GM21423 (cell line): Measurements from ENCODE around the gene EEF1AKMT4.

Source experiments
- ATAC-seq: cut with Tn5 transposase; IDR thresholded peaks from one replicate; pipeline ENCODE4 v1.9.1; 2021; ENCODE audit warnings: mild to moderate bottlenecking, moderate library complexity; ENCODE audit not compliant: unreplicated experiment

The EEF1AKMT4 gene

GRCh38 chr3:184249412-184250166 is at the start of gene EEF1AKMT4:
TSS of gene EEF1AKMT4 (plus strand) at chr3:184249672. CDS start at chr3:184249695, 23 bp downstream.
- peak; percentile 89 for ATAC-seq

- no peak for ATAC-seq
Measured at GRCh38 chr3:184200825-184201224, 48.6 kb upstream of the EEF1AKMT4 start.

GRCh38 chr3:184203526-184203925 is 45.9 kb upstream of the EEF1AKMT4 start:
- no peak for ATAC-seq

- no peak for ATAC-seq
Measured at GRCh38 chr3:184209146-184209923, 40.1 kb upstream of the EEF1AKMT4 start.

GRCh38 chr3:184211297-184211696 is 38.2 kb upstream of the EEF1AKMT4 start:
- ATAC-seq = no peak

- no peak for ATAC-seq
Measured at GRCh38 chr3:184211718-184212117, 37.8 kb upstream of the EEF1AKMT4 start.

GRCh38 chr3:184218814-184219213 is 30.7 kb upstream of the EEF1AKMT4 start:
- no peak for ATAC-seq

- no peak for ATAC-seq
Measured at GRCh38 chr3:184222521-184222920, 27.0 kb upstream of the EEF1AKMT4 start.

- no peak for ATAC-seq
Measured at GRCh38 chr3:184223946-184224345, 25.5 kb upstream of the EEF1AKMT4 start.

- ATAC-seq = no peak
Measured at GRCh38 chr3:184227481-184227935, 22.0 kb upstream of the EEF1AKMT4 start.

- ATAC-seq = no peak
Measured at GRCh38 chr3:184228376-184229137, 20.9 kb upstream of the EEF1AKMT4 start.

- peak; percentile 85 for ATAC-seq
Measured at GRCh38 chr3:184229394-184230080, 19.9 kb upstream of the EEF1AKMT4 start, which contains the start of gene VWA5B2. TSS of gene VWA5B2 (plus strand) at chr3:184229585. CDS start at chr3:184230529, 944 bp downstream.

GRCh38 chr3:184230081-184230602 is 19.3 kb upstream of the EEF1AKMT4 start:
- ATAC-seq = no peak

- no peak for ATAC-seq
Measured at GRCh38 chr3:184230603-184231528, 18.6 kb upstream of the EEF1AKMT4 start.

GRCh38 chr3:184231671-184232070 is 17.8 kb upstream of the EEF1AKMT4 start:
- ATAC-seq = no peak

GRCh38 chr3:184233127-184233843 is 16.2 kb upstream of the EEF1AKMT4 start:
- ATAC-seq = no peak

GRCh38 chr3:184234224-184234623 is 15.2 kb upstream of the EEF1AKMT4 start:
- no peak for ATAC-seq

- no peak for ATAC-seq
Measured at GRCh38 chr3:184234671-184235380, 14.6 kb upstream of the EEF1AKMT4 start.
